Endothelial cell of umbilical vein (primary cell): ENCODE measurements around the gene NDUFA8. TPM values are rescaled to one million over a fixed set of nuclear protein-coding genes. Genes with fewer than 3 reads are reported as not detected.

Experiments used
- BruUV-seq: library from RNA; stranded (reverse); fragments of 400-500 nt; replicated peaks from 2 replicates; lab custom pipeline; 2021; lab: Mats Ljungman, UMichigan
- CTCF ChIA-PET: fragments of 300-600, 350-600 bp; sonication (Branson Sonifier 250); formaldehyde crosslinking; loops from one replicate; lab custom pipeline; 2021; ENCODE audit warnings: antibody characterized with exemption, inconsistent platforms; lab: Charles Lee
- POLR2A ChIA-PET: fragments of 300-600, 350-600 bp; sonication (Branson Sonifier 250); formaldehyde crosslinking; loops from one replicate; lab custom pipeline; 2021; ENCODE audit warnings: antibody characterized with exemption, inconsistent platforms; lab: Charles Lee
- DNase-seq: peaks from one replicate; pipeline ENCODE4 v3.0.0-alpha.2; 2011; ENCODE audit warnings: low read depth, low spot score
- FAIRE-seq: peaks from 2 replicates; lab custom pipeline; 2011; peaks lifted over from hg19 to GRCh38; lab: Jason Lieb, UNC
- H2AFZ ChIP-seq: 2 replicates; pipeline ENCODE4 v1.6.0; 2012; ENCODE audit warnings: low read depth, low read length, control low read depth, inconsistent platforms
- H3K27ac ChIP-seq: 2 replicates; pipeline ENCODE4 v1.5.1; 2011; ENCODE audit warnings: low read depth, mild to moderate bottlenecking, control low read depth, low read length, moderate library complexity; ENCODE audit not compliant: insufficient read depth
- H3K27me3 ChIP-seq, 2 experiments: 2 replicates each; pipeline versions ENCODE4 v1.6.0 to v1.6.1; 2011; ENCODE audit warnings: low read length in 2 of 2, mixed read lengths in 1 of 2; ENCODE audit not compliant: control insufficient read depth in 2 of 2, insufficient read depth in 2 of 2
- H3K36me3 ChIP-seq, 2 experiments: 2 replicates in 1 of 2; 3 replicates in 1 of 2; pipeline ENCODE4 v1.5.1; 2011; ENCODE audit warnings: low read length in 2 of 2, mild to moderate bottlenecking in 1 of 2, moderate library complexity in 1 of 2; ENCODE audit not compliant: control insufficient read depth in 2 of 2, insufficient read depth in 2 of 2; ENCODE audit errors: extremely low read depth in 1 of 2
- H3K4me1 ChIP-seq: 3 replicates; pipeline ENCODE4 v1.5.1; 2011; ENCODE audit warnings: mild to moderate bottlenecking, low read length; ENCODE audit not compliant: control insufficient read depth, insufficient read depth; ENCODE audit errors: extremely low read depth
- H3K4me2 ChIP-seq: 2 replicates; pipeline ENCODE4 v1.6.1; 2011; ENCODE audit warnings: low read length, control low read depth, mixed read lengths; ENCODE audit not compliant: insufficient read depth
- H3K4me3 ChIP-seq, 3 experiments: fragments of 200-600 bp in 1 of 3; sonication (generic), shearing (Covaris generic) in 1 of 3; replicated peaks in 1 of 3; 2 replicates each; pipeline ENCODE4 v1.5.1; 2011 to 2016; ENCODE audit warnings: control low read depth in 3 of 3, low read length in 3 of 3, mild to moderate bottlenecking in 2 of 3, inconsistent platforms in 1 of 3, low read depth in 1 of 3, moderate library complexity in 1 of 3; ENCODE audit not compliant: insufficient read depth in 1 of 3
- H3K79me2 ChIP-seq: 2 replicates; pipeline ENCODE4 v1.6.0; 2012; ENCODE audit warnings: low read length, inconsistent platforms; ENCODE audit not compliant: control insufficient read depth, insufficient read depth
- H3K9ac ChIP-seq: replicated peaks from 2 replicates; pipeline ENCODE3; 2011; ENCODE audit warnings: low read length, control low read depth; ENCODE audit not compliant: insufficient read depth; ENCODE audit errors: extremely low read depth
- H3K9me1 ChIP-seq: replicated peaks from 3 replicates; pipeline ENCODE4 v1.6.0; 2011; ENCODE audit warnings: mild to moderate bottlenecking, low read length; ENCODE audit not compliant: control insufficient read depth, insufficient read depth; ENCODE audit errors: extremely low read depth
- H3K9me3 ChIP-seq: replicated peaks from 2 replicates; pipeline ENCODE4 v1.5.1; 2012; ENCODE audit warnings: low read length, inconsistent platforms; ENCODE audit not compliant: control insufficient read depth, insufficient read depth
- H4K20me1 ChIP-seq: replicated peaks from 2 replicates; pipeline ENCODE3; 2011; ENCODE audit warnings: mild to moderate bottlenecking, low read length; ENCODE audit not compliant: control insufficient read depth, insufficient read depth; ENCODE audit errors: extremely low read depth
- EZH2 ChIP-seq: IDR thresholded peaks from 2 replicates; pipeline ENCODE4 v1.6.1; 2012; ENCODE audit warnings: borderline replicate concordance, low read depth, mild to moderate bottlenecking, moderate library complexity, low read length, inconsistent platforms; ENCODE audit not compliant: severe bottlenecking
- FOS ChIP-seq: IDR thresholded peaks from 2 replicates; pipeline ENCODE4 v1.6.1; 2011; ENCODE audit warnings: mild to moderate bottlenecking, low read length, moderate library complexity, borderline replicate concordance; ENCODE audit not compliant: insufficient read depth
- MYC ChIP-seq: IDR thresholded peaks from one replicate; pipeline ENCODE4 v1.6.1; 2011; ENCODE audit warnings: mild to moderate bottlenecking, low read depth, low read length
- POLR2A ChIP-seq: IDR thresholded peaks from 2 replicates; pipeline ENCODE4 v1.6.1; 2012; ENCODE audit warnings: low read depth, mild to moderate bottlenecking, control low read depth, low read length
- POLR2AphosphoS5 ChIP-seq: IDR thresholded peaks from 2 replicates; pipeline ENCODE4 v1.6.1; 2012; ENCODE audit warnings: low read depth, mild to moderate bottlenecking, control low read depth, low read length, moderate library complexity; ENCODE audit not compliant: insufficient read depth
- dilution Hi-C: fragments of 300-500 bp; cut with MboI; formaldehyde crosslinking; loops from one replicate; pipeline ENCODE4 v1.15.0; 2019; ENCODE audit warnings: low sequenced_read_pairs; ENCODE audit not compliant: extremely low pct_ligation_motif_present
- intact Hi-C: fragments of 100-400 bp; cut with micrococcal nuclease; formaldehyde crosslinking; loops from one replicate; pipeline ENCODE4 v1.10.0; 2022
- polyA plus RNA-seq, 4 experiments: library from polyadenylated mRNA; depleted of rRNA in 3 of 4; stranded (reverse) in 3 of 4; unstranded in 1 of 4; fragments of >200 nt; gene quantifications; 2 replicates each; pipeline versions ENCODE4 v1.2.1 to v1.2.3, GENCODE V29; 2011 to 2012; ENCODE audit warnings: missing spikeins in 1 of 4
- total RNA-seq: library from RNA; stranded (reverse); gene quantifications from 2 replicates; pipeline ENCODE4 v1.2.3, GENCODE V29; 2021
- TF ChIP-seq, protein P1 (sequence below), 2 donors: IDR thresholded peaks; 1 replicate in 1 of 2; 2 replicates in 1 of 2; pipeline ENCODE4 v1.5.1; 2011; ENCODE audit warnings: low read length in 2 of 2, mild to moderate bottlenecking in 2 of 2, moderate library complexity in 2 of 2, control low read depth in 1 of 2, inconsistent platforms in 1 of 2, low read depth in 1 of 2; ENCODE audit not compliant: insufficient read depth in 1 of 2; ENCODE audit errors: extremely low read depth in 1 of 2

Gene NDUFA8
- total and polyA plus RNA-seq, 2 donors (not counting 3 experiments of a cell fraction or from before 2014, with no cell fraction given): 68.2 to 100 TPM

GRCh38 chr9:122143876-122144405 lies 15.6 kb downstream of the NDUFA8 start:
- Histone ChIP-seq H4K20me1 (no peaks in the 10 kb centered on the region), H3K9me3 (no peaks in the 10 kb centered on the region), H3K4me3 (no peak overlapping the region), H3K79me2 (no peaks in the 10 kb centered on the region), H3K4me1 (peaks cover 45% of the 10 kb centered on the region), H2AFZ (peak overlapping the region; percentile 49), H3K9me1 (no peaks in the 10 kb centered on the region), H3K4me2 (peak overlapping the region; percentile 61), H3K36me3 (peaks cover 1 to 4% of the 10 kb centered on the region in 2 experiments), H3K27me3 (no peaks in the 10 kb centered on the region), H3K9ac (no peak overlapping the region), H3K27ac (peak overlapping the region; percentile 64)
- BruUV-seq: no TSS peak
- DNase-seq (peak; percentile 56), FAIRE-seq (peak; percentile 78)
- TF ChIP-seq MYC: no peak
- intact Hi-C loops: loop anchor here (1.0 to 2.0 kb wide), 2 partner anchors 11 to 19 kb away; no protein-coding TSS in a partner anchor
- ChIA-PET CTCF (interaction anchor here (1.2 to 6.1 kb wide), 12 partner anchors 11 to 310 kb away, joined by 3 to 94 read pairs (median 12); partner anchors contain the start of genes MORN5, MRRF, NDUFA8 and RBM18), POLR2A (interaction anchor here (1.8 kb wide), 1 partner anchor 10 kb away, joined by 4 read pairs; no protein-coding TSS in a partner anchor)
- dilution Hi-C loops: no loop called here

- H3K4me2 ChIP-seq: no peak overlapping the region
- dilution Hi-C loops (no loop called here), intact Hi-C loops (loop anchor here (1.0 kb wide), 1 partner anchor 10 kb away; no protein-coding TSS in a partner anchor)
- H4K20me1 ChIP-seq: no peaks in the 10 kb centered on the region
- FAIRE-seq: no peak
- no peaks in the 10 kb centered on the region for H3K79me2 ChIP-seq
- no peak overlapping the region for H2AFZ ChIP-seq
- no peaks in the 10 kb centered on the region for H3K9me3 ChIP-seq
- peaks cover 1 to 4% of the 10 kb centered on the region in 2 experiments for H3K36me3 ChIP-seq
- DNase-seq: no peak
- POLR2A ChIA-PET: interaction anchor here (1.8 kb wide), 1 partner anchor 9 kb away, joined by 4 read pairs; no protein-coding TSS in a partner anchor
- no peak overlapping the region for H3K27ac ChIP-seq
- CTCF ChIA-PET: interaction anchor here (3.2 to 6.1 kb wide), 6 partner anchors 10 to 207 kb away, joined by 18 to 94 read pairs (median 44); partner anchors contain the start of genes MORN5 and NDUFA8
- BruUV-seq: no TSS peak
- H3K9ac ChIP-seq: no peak overlapping the region
- TF ChIP-seq FOS (no peak), POLR2A (no peak), EZH2 (no peak), POLR2AphosphoS5 (peak; percentile 29)
- TF ChIP-seq, protein P1, sequence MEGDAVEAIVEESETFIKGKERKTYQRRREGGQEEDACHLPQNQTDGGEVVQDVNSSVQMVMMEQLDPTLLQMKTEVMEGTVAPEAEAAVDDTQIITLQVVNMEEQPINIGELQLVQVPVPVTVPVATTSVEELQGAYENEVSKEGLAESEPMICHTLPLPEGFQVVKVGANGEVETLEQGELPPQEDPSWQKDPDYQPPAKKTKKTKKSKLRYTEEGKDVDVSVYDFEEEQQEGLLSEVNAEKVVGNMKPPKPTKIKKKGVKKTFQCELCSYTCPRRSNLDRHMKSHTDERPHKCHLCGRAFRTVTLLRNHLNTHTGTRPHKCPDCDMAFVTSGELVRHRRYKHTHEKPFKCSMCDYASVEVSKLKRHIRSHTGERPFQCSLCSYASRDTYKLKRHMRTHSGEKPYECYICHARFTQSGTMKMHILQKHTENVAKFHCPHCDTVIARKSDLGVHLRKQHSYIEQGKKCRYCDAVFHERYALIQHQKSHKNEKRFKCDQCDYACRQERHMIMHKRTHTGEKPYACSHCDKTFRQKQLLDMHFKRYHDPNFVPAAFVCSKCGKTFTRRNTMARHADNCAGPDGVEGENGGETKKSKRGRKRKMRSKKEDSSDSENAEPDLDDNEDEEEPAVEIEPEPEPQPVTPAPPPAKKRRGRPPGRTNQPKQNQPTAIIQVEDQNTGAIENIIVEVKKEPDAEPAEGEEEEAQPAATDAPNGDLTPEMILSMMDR (IDR thresholded peaks at IDR 0.05; ENCODE audit: extremely low read depth in 1 of 2, insufficient read depth in 1 of 2, low read depth in 1 of 2, low read length in 2 of 2): no peak
- peaks cover 45% of the 10 kb centered on the region for H3K4me1 ChIP-seq
- H3K4me3 ChIP-seq: no peak overlapping the region
- H3K27me3 ChIP-seq: no peaks in the 10 kb centered on the region
- H3K9me1 ChIP-seq: no peaks in the 10 kb centered on the region
Observed at GRCh38 chr9:122143296-122143695, 16.3 kb downstream of the NDUFA8 start.
